CD4-positive, alpha-beta T cell (primary cell): ENCODE data around the gene KRT15. TPM values are rescaled to one million over a fixed set of nuclear protein-coding genes. Genes with fewer than 3 reads are reported as not detected.

Experiments
- ATAC-seq: fragments of 200-7000 bp; cut with Tn5 transposase; one replicate; pipeline ENCODE4 v1.10.0; 2022; ENCODE audit warnings: mild to moderate bottlenecking; ENCODE audit not compliant: poor library complexity
- CTCF ChIA-PET: fragments of 350-600 bp; sonication (Branson Sonifier 250); formaldehyde crosslinking; loops from one replicate; lab custom pipeline; 2021; ENCODE audit warnings: antibody characterized with exemption, inconsistent platforms; lab: Charles Lee
- POLR2A ChIA-PET: fragments of 350-600 bp; sonication (Branson Sonifier 250); formaldehyde crosslinking; loops from one replicate; lab custom pipeline; 2021; ENCODE audit warnings: antibody characterized with exemption, inconsistent platforms; lab: Charles Lee
- DNase-seq, 14 experiments: peaks; one replicate each; pipeline ENCODE4 v3.0.0-alpha.2; 2013 to 2020; ENCODE audit warnings: mixed read lengths in 2 of 14
- H3K27ac ChIP-seq, 2 donors: one replicate each; pipeline versions ENCODE4 v1.5.1 to v1.7.0; 2013; ENCODE audit warnings: low read length in 2 of 2, low read depth in 1 of 2, mild to moderate bottlenecking in 1 of 2
- H3K27me3 ChIP-seq, 2 experiments: 1 replicate in 1 of 2; 2 replicates in 1 of 2; pipeline versions ENCODE4 v1.6.1 to v1.7.0; 2013; ENCODE audit warnings: low read length in 2 of 2, control low read depth in 1 of 2, mild to moderate bottlenecking in 1 of 2, moderate library complexity in 1 of 2; ENCODE audit not compliant: insufficient read depth in 2 of 2, control insufficient read depth in 1 of 2
- H3K36me3 ChIP-seq: one replicate; pipeline ENCODE4 v1.6.1; 2013; ENCODE audit warnings: low read length, control low read depth; ENCODE audit not compliant: insufficient read depth
- H3K4me1 ChIP-seq: one replicate; pipeline ENCODE4 v1.6.1; 2013; ENCODE audit warnings: low read length, control low read depth; ENCODE audit not compliant: insufficient read depth
- H3K4me3 ChIP-seq: one replicate; pipeline ENCODE4 v1.5.1; 2013; ENCODE audit warnings: mild to moderate bottlenecking, low read length, moderate library complexity
- H3K9me3 ChIP-seq, 2 experiments: 1 replicate in 1 of 2; 2 replicates in 1 of 2; pipeline versions ENCODE4 v1.6.1 to v1.7.0; 2013; ENCODE audit warnings: low read length in 2 of 2, mild to moderate bottlenecking in 2 of 2, control low read depth in 1 of 2, moderate library complexity in 1 of 2; ENCODE audit not compliant: control insufficient read depth in 1 of 2, insufficient read depth in 1 of 2
- H3K27ac Mint-ChIP-seq: one replicate; pipeline ENCODE4 v1.8.0; 2020; ENCODE audit warnings: mixed read lengths
- H3K27me3 Mint-ChIP-seq: one replicate; pipeline ENCODE4 v1.8.0; 2021; ENCODE audit warnings: mixed read lengths
- H3K36me3 Mint-ChIP-seq: one replicate; pipeline ENCODE4 v1.8.0; 2021; ENCODE audit warnings: low read depth, mixed read lengths
- H3K4me1 Mint-ChIP-seq: one replicate; pipeline ENCODE4 v1.8.0; 2021; ENCODE audit warnings: low read depth, mixed read lengths
- H3K4me3 Mint-ChIP-seq: one replicate; pipeline ENCODE4 v1.8.0; 2020; ENCODE audit warnings: mild to moderate bottlenecking, mixed read lengths
- H3K9me3 Mint-ChIP-seq: one replicate; pipeline ENCODE4 v1.8.0; 2020; ENCODE audit warnings: mixed read lengths
- CTCF ChIP-seq: fragments of 200-600 bp; IDR thresholded peaks from one replicate; pipeline ENCODE4 v1.8.0; 2022; ENCODE audit warnings: antibody characterized with exemption, mild to moderate bottlenecking
- intact Hi-C, 2 experiments: fragments of 100-400 bp; cut with DNase I in 1 of 2; cut with micrococcal nuclease in 1 of 2; formaldehyde crosslinking; loops; one replicate each; pipeline versions ENCODE4 v1.15.1 to v1.9.0; 2023 to 2025; cut with DNase I, micrococcal nuclease
- total RNA-seq, 174 experiments: library from RNA in 2 of 174; stranded (reverse) in 2 of 174; gene quantifications; one replicate each; pipeline ENCODE4 v1.2.3 and lab custom pipeline; 2021 to 2026

KRT15 gene
- total RNA-seq, 2 experiments from 2014 or later = not detected

DNA sequence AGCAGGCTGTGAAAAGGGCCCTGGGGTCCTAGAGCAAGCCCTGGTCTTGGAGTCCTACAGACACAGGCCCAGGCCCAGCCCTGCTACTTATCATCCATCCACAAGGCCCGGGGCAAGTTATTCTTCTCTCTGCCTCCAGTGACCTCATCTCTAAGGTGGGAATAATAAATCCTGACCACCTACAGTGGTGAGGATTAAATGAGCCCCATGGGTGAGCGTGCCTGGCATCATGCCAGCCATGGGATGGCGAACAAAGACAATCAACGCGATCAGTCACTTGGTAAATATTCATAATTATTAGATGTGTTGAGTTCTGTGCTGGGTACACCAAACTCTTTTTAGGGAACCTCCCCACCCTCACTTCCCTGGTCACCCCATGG lies 5.5 kb downstream of the KRT15 start:
- H3K4me1 Mint-ChIP-seq = no peaks in the 10 kb centered on the region
- H3K36me3 ChIP-seq = no peaks in the 10 kb centered on the region
- TF ChIP-seq CTCF = no peak
- no peak overlapping the region for H3K27ac Mint-ChIP-seq
- POLR2A ChIA-PET = no interaction called here
- no peaks in the 10 kb centered on the region for H3K36me3 Mint-ChIP-seq
- intact Hi-C loops = no loop called here
- H3K4me1 ChIP-seq = no peaks in the 10 kb centered on the region
- H3K27me3 ChIP-seq = peaks cover 0 to 5% of the 10 kb centered on the region in 2 experiments
- ATAC-seq (no peak), DNase-seq (no peak)
- H3K27ac ChIP-seq = no peak overlapping the region
- CTCF ChIA-PET = no interaction called here
- H3K9me3 ChIP-seq = no peaks in the 10 kb centered on the region
- H3K4me3 Mint-ChIP-seq = no peak overlapping the region
- no peaks in the 10 kb centered on the region for H3K9me3 Mint-ChIP-seq
- H3K4me3 ChIP-seq = no peak overlapping the region
- H3K27me3 Mint-ChIP-seq = peaks cover 6% of the 10 kb centered on the region

DNA sequence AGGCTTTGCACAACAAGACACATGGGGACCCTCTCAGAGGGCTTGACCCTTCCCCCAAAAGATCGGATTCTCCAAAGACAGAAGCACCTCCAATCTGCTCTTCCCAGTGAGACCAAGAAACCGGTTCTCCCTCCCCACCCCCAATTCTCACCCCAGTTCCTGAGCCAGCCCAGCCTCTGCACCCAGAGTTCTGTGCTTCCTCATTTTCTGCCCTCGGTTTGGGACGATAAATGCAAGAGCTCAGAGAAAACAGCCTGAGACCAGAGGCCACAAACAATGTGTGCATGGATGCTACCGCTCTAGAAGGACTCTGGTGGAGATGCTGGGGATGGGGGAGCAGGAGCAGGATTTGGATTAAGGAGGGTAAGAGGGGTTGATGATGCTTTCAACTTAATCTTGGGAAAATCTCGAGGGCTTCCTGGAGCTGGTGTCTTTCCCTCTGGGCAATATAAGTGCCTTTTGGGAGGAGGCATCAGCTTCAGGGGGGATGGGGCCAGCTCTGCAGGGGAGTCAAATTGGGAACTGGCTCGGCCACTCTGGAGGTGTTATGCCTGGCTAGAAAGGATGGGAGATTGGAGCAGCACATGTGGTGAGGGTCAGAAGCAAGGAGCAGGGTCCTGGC lies 6.0 kb downstream of the KRT15 start:
- H3K27ac ChIP-seq = no peak overlapping the region
- H3K27ac Mint-ChIP-seq = no peak overlapping the region

GRCh38 chr17:41511716-41512115 lies 7.0 kb downstream of the KRT15 start:
- CTCF ChIA-PET = no interaction called here
- DNase-seq = no peak

More for the DNA sequence above, 6.0 kb downstream of the KRT15 start:
- DNase-seq = no peak
- H3K4me3 ChIP-seq = no peak overlapping the region
- no peak for ATAC-seq
- H3K4me1 ChIP-seq = no peaks in the 10 kb centered on the region
- Mint-ChIP-seq H3K4me3 (no peak overlapping the region), H3K4me1 (no peaks in the 10 kb centered on the region), H3K27me3 (peaks cover 6% of the 10 kb centered on the region), H3K9me3 (no peaks in the 10 kb centered on the region), H3K36me3 (no peaks in the 10 kb centered on the region)
- CTCF ChIA-PET = no interaction called here
- no peaks in the 10 kb centered on the region for H3K36me3 ChIP-seq
- no peak for TF ChIP-seq CTCF
- intact Hi-C loops = no loop called here
- H3K9me3 ChIP-seq = no peaks in the 10 kb centered on the region
- POLR2A ChIA-PET = no interaction called here
- peaks cover 0 to 5% of the 10 kb centered on the region in 2 experiments for H3K27me3 ChIP-seq

More at GRCh38 chr17:41511716-41512115, 7.0 kb downstream of the KRT15 start:
- POLR2A ChIA-PET = no interaction called here
- intact Hi-C loops = no loop called here
- peaks cover 6% of the 10 kb centered on the region for H3K27me3 Mint-ChIP-seq
- ATAC-seq = no peak
- Histone ChIP-seq H3K36me3 (no peaks in the 10 kb centered on the region), H3K27me3 (peaks cover 0 to 5% of the 10 kb centered on the region in 2 experiments), H3K4me3 (no peak overlapping the region), H3K9me3 (no peaks in the 10 kb centered on the region), H3K4me1 (no peaks in the 10 kb centered on the region), H3K27ac (no peak overlapping the region)
- no peaks in the 10 kb centered on the region for H3K36me3 Mint-ChIP-seq
- no peaks in the 10 kb centered on the region for H3K9me3 Mint-ChIP-seq
- H3K4me1 Mint-ChIP-seq = no peaks in the 10 kb centered on the region
- TF ChIP-seq CTCF = no peak
- H3K4me3 Mint-ChIP-seq = no peak overlapping the region
- H3K27ac Mint-ChIP-seq = no peak overlapping the region
